ENCODE data around the gene GPATCH2.
"Not testable (repeated sequence)": the region's sequence is repeated elsewhere in the genome, so short reads cannot be mapped to it uniquely, and the experiment has no call there.

Gene GPATCH2

DNA sequence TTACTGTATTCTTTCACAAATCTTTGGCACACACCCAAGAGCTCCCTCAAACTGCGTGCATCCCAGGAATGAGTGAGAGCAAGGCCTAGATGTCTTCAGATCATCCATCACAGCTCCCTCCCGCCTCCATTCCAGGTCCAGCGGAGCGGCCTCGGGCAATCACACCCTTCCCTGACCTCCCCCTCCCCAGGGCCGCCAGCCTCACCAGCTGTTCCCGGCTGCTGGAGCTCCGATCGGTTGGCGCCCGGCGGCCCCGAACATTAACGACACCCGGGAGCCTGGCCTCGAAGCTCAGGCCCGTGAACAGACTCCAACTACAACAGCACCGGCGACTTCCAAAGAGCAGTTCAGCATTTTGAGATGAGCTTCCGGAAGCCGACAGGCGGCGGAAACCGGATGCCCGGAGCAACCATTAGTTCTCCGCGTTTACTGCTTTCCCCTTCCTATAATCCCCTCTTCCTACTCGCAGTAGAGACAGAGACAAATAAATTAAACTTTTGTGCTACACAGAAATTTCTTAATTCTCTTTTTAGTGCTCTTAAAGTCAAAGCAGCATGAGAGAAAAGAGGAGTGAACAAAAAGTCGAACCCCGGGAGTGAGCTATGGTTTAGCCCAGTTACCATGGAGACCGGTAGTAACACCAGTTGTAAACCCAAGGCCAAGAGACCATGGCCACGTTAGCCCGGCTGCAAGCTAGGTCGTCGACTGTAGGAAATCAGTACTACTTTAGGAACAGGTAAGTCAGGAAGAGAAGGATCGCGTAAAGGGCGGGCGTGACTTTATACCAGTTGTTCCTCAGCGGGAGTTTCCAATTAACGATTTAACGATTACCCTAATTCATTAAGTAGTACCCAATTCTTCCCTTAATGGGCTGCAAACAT, at the start of gene GPATCH2, which contains the start of gene SPATA17:
TSS of gene GPATCH2 (minus strand) at position 380 of the 881 bp plus-strand sequence. CDS start at position 261, 119 bp downstream.
TSS of gene SPATA17 (plus strand) at position 634 of the 881 bp plus-strand sequence. CDS start at position 669, 35 bp downstream.
- DNase-seq = peak; percentile 61

DNA sequence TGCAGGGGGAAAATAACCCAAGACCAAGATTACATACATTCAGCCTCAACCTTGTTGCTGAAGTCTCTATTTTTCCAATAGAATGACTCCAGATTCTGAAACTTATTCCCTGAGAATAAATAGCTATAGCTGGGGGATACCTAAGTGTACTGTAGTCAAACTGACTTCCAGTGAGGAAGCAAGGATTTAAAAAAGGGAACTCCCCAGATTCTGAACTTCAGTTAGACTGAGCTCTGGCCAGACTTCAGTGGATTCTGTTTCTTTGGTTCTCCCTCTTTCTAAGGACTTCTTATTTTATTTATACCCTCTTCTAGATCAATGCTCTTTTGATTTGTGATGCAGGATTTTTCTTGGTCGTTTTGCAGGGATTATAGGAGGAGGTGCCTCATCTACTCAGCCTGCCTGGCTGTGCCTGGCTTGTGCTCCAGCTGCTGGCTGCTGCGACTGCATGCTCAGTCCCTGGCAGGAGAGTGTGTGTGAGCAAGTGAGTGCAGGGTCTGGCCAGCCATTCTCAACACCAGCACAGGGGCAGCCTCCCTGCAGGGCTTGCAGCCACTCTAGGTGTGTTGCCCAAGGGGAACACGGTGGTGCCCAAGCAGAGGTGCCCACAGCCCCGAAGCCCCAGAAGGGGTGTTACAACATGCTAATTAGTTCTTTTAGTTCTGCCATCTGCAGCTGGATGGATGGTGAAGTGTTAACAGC, 43.3 kb upstream of the GPATCH2 start:
- DNase-seq = no peak

DNA sequence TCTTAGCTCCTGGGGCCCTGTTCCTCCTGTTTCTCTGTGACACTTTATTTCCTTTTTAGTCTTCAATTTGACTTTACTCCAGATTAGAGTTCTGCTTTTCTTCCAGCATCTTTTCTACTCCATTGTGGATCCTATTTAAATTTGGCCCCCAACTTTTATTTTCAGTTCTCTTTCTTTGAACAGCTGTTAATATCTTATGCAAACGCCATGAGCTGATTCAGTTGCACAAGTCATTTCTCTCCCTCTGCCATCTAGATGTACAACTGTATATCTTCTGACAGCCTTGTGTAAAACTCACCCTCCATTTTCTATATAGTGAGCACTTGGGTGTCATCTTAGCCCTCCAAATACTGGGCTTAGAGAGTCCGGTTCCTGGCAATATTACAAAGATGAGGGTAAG, 42.5 kb upstream of the GPATCH2 start:
- no peak for DNase-seq

DNA sequence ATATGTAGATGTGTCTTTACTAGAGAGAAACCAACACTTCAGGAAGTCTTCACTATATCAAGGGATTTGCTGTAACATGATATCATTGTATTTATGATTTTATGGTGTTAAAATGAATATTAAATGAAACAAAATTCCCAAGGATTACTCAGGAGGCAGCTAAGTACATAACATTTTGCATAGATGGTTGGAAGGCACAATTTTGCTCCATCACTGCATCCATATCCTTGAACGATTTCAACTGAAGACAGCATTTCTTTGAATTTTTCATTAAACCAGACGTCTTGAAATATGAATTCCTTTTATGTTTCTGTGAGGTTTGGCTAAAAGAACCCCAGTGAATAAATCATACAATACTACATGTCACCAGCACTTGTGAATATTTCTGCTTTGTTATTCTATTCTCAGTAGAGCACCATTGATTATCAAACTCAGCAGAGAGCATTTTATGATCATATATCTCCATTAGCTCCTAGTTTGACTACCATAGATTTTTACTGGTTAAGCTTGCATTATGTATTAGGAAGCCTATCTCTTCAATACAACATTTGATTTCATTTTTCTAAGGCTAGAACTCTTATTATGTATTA, 37.6 kb upstream of the GPATCH2 start:
- no peak for DNase-seq

GRCh38 chr1:217661407-217661806, 30.5 kb upstream of the GPATCH2 start:
- DNase-seq = no peak

GRCh38 chr1:217660353-217661062, 29.6 kb upstream of the GPATCH2 start:
- DNase-seq = no peak

DNA sequence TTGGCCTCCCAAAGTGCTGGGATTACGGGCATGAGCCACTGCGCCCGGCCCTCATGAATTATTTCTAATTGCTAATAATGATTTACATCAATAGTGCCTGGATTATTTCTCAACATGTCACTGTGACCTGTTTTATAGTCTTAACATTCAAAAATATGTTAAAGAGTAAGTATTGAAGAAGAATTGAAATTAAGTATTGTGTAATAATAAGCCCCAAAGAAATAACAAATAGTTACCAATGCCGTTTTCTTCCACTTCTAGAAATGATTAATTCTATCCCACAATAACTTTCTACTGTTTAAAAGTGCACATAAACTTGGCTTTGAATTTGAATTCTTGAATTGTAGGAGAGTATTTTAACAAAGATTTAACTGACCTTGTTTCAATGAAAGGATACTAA, 19.8 kb upstream of the GPATCH2 start:
- DNase-seq = no peak

DNA sequence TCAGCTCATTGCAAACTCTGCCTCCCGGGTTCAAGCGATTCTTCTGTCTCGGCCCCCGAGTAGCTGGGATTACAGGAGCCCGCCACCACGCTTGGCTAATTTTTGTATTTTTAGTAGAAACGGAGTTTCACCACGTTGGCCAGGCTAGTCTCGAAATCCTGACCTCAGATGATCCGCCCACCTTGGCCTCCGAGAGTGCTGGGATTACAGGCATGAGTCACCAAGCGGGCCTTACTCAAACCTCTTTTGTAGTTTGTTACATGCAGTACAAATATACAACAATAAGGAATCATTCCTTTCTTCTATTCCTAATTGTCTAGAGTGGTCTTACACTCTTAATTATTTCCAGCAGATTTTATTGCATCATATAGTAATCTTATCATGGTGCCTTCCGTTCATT, 16.9 kb upstream of the GPATCH2 start:
- DNase-seq = no peak

- no peak for DNase-seq
Observed at GRCh38 chr1:217642455-217642854, 11.6 kb upstream of the GPATCH2 start.

DNA sequence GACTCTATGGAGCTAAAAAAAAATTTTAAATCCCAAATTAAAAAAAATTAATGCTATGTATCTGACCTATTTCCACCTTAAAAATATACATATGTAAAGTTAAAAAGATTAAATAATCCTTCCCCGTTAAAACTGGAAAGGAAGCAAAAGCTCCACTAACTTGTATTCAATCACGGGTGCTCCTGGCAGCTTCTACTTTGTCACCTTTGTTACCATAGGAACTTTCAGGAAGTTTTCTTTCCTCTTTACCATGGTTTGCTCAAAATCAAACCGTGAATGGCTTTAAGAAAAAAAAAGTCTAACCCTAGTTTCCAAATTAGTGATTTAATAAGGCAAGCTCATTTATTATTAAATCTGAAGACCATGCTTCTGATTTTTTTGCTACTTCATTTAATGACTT, 3.5 kb downstream of the GPATCH2 start:
- DNase-seq = no peak

GRCh38 chr1:217626321-217626720, 4.6 kb downstream of the GPATCH2 start:
- DNase-seq = no peak

DNA sequence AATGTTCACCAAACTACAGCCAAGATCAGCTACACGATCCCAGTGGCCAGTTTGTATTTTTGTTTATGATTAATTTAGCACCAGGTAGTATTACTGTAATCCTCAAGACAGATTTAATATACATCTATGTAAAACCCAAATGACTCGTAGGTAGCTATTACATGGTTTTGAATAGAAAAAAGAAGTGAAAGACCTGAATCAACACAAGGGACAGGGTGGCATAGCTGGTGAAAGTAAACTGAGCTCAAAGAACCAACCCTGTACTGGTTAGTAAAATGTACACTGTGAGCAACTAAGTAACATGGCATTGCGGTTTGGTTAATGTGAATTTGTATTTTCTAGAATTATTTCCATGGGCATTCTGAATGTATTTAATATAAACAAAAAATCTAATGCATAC, 8.8 kb downstream of the GPATCH2 start:
- no peak for DNase-seq

DNA sequence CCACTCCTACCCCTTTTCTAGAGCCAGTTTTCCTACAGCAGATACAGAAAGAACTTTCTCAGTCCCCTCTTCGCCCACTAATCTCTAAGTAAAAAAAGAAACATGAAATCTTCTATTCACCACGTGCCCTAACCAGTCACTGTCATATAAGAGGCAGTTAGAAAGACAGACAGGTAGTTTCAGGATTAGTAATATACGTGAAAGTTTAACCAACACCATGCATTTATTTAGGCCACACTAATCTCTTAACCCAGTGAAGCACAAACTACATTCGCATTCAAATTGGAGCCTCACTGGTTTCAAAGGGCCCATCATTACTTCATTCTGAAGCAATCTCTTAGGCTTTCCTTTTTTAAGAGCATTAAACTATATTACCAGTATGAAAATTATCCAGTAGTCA, 10.1 kb downstream of the GPATCH2 start:
- DNase-seq = no peak

GRCh38 chr1:217617126-217617525, 13.8 kb downstream of the GPATCH2 start:
- no peak for DNase-seq

DNA sequence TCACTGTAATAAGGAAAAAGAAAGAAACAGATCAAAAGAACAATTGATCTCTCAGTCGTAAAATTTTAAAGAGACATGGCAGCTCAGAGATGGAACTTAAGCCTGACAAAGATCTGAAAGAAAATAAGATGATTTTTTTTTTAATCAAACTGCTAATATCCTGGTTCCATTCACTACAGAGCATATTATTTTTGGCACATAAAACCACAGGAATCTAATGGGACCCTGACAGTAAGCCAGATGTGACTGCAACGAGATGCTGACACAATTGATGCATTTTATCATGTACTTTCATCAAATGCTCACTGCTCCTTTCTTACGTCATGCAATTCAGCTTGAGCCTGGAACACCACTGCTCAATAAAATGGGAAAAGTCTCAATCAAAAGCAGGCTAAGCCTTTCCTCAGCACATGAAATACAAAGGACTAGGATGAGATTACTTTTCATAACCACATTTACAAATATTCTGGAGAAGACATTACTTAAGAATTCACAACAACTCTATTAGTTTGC, 16.6 kb downstream of the GPATCH2 start:
- DNase-seq = no peak

GRCh38 chr1:217605390-217605789, 25.5 kb downstream of the GPATCH2 start:
- DNase-seq = no peak

DNA sequence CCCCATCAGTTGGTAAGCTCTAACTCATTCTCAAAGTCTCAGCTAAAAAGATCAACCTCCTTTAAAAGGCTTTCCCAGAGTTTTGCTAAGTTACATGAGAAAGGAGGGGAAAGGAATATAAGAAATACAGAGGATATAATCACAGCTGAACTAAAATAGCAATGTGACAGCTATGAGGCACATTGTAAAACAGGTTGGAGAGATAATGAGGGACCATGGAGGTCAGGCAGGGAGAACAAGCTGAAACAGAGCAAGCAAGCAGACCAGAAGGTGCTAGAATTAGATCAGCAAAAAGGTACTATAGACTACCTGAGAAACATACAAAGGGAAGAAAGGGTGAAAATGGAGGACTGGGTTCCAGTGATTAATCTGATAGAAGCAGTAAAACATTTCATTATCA, 28.5 kb downstream of the GPATCH2 start:
- DNase-seq = no peak

GRCh38 chr1:217599154-217599553, 31.7 kb downstream of the GPATCH2 start:
- no peak for DNase-seq

GRCh38 chr1:217590598-217590997, 40.3 kb downstream of the GPATCH2 start:
- DNase-seq = no peak

DNA sequence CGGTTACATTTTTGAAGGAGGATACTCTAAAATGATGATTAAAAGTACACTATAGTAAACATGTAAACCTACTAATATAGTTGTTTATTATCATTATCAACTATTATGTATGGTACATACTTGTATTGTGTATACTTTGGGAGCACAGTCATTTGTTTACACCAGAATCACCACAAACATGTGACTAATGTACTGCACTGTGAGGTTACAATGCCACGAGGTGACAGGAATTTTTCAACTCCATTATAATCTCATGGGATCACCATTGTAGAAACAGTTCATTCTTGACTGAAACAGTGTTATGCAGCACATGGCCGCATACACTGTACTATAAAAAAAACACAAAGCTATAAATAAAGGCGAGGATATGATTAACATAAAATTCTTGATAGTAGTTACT, 44.3 kb downstream of the GPATCH2 start:
- DNase-seq = no peak

- no peak for DNase-seq
Observed at GRCh38 chr1:217585577-217585976, 45.3 kb downstream of the GPATCH2 start.

GRCh38 chr1:217584286-217584811, 46.5 kb downstream of the GPATCH2 start:
- DNase-seq = not testable (repeated sequence)

GRCh38 chr1:217577336-217577735, 53.6 kb downstream of the GPATCH2 start:
- DNase-seq = no peak

Data from activated T-cell treated with anti-CD3 and anti-CD28 coated beads for 4 hours (primary cell).